Endothelial cell of umbilical vein (primary cell): ENCODE results near the gene GALNT3. TPM values are rescaled to one million over a fixed set of nuclear protein-coding genes. Genes with fewer than 3 reads are reported as not detected.

Experiments
- BruUV-seq: library from RNA; stranded (reverse); fragments of 400-500 nt; replicated peaks from 2 replicates; lab custom pipeline; 2021; lab: Mats Ljungman, UMichigan
- CTCF ChIA-PET: fragments of 300-600, 350-600 bp; sonication (Branson Sonifier 250); formaldehyde crosslinking; loops from one replicate; lab custom pipeline; 2021; ENCODE audit warnings: antibody characterized with exemption, inconsistent platforms; lab: Charles Lee
- POLR2A ChIA-PET: fragments of 300-600, 350-600 bp; sonication (Branson Sonifier 250); formaldehyde crosslinking; loops from one replicate; lab custom pipeline; 2021; ENCODE audit warnings: antibody characterized with exemption, inconsistent platforms; lab: Charles Lee
- DNase-seq: peaks from one replicate; pipeline ENCODE4 v3.0.0-alpha.2; 2011; ENCODE audit warnings: low read depth, low spot score
- FAIRE-seq: peaks from 2 replicates; lab custom pipeline; 2011; peaks lifted over from hg19 to GRCh38; lab: Jason Lieb, UNC
- H2AFZ ChIP-seq: 2 replicates; pipeline ENCODE4 v1.6.0; 2012; ENCODE audit warnings: low read depth, low read length, control low read depth, inconsistent platforms
- H3K27ac ChIP-seq: 2 replicates; pipeline ENCODE4 v1.5.1; 2011; ENCODE audit warnings: low read depth, mild to moderate bottlenecking, control low read depth, low read length, moderate library complexity; ENCODE audit not compliant: insufficient read depth
- H3K27me3 ChIP-seq, 2 experiments: 2 replicates each; pipeline versions ENCODE4 v1.6.0 to v1.6.1; 2011; ENCODE audit warnings: low read length in 2 of 2, mixed read lengths in 1 of 2; ENCODE audit not compliant: control insufficient read depth in 2 of 2, insufficient read depth in 2 of 2
- H3K36me3 ChIP-seq, 2 experiments: 2 replicates in 1 of 2; 3 replicates in 1 of 2; pipeline ENCODE4 v1.5.1; 2011; ENCODE audit warnings: low read length in 2 of 2, mild to moderate bottlenecking in 1 of 2, moderate library complexity in 1 of 2; ENCODE audit not compliant: control insufficient read depth in 2 of 2, insufficient read depth in 2 of 2; ENCODE audit errors: extremely low read depth in 1 of 2
- H3K4me1 ChIP-seq: 3 replicates; pipeline ENCODE4 v1.5.1; 2011; ENCODE audit warnings: mild to moderate bottlenecking, low read length; ENCODE audit not compliant: control insufficient read depth, insufficient read depth; ENCODE audit errors: extremely low read depth
- H3K4me2 ChIP-seq: 2 replicates; pipeline ENCODE4 v1.6.1; 2011; ENCODE audit warnings: low read length, control low read depth, mixed read lengths; ENCODE audit not compliant: insufficient read depth
- H3K4me3 ChIP-seq, 3 experiments: fragments of 200-600 bp in 1 of 3; sonication (generic), shearing (Covaris generic) in 1 of 3; replicated peaks in 1 of 3; 2 replicates each; pipeline ENCODE4 v1.5.1; 2011 to 2016; ENCODE audit warnings: control low read depth in 3 of 3, low read length in 3 of 3, mild to moderate bottlenecking in 2 of 3, inconsistent platforms in 1 of 3, low read depth in 1 of 3, moderate library complexity in 1 of 3; ENCODE audit not compliant: insufficient read depth in 1 of 3
- H3K79me2 ChIP-seq: 2 replicates; pipeline ENCODE4 v1.6.0; 2012; ENCODE audit warnings: low read length, inconsistent platforms; ENCODE audit not compliant: control insufficient read depth, insufficient read depth
- H3K9ac ChIP-seq: replicated peaks from 2 replicates; pipeline ENCODE3; 2011; ENCODE audit warnings: low read length, control low read depth; ENCODE audit not compliant: insufficient read depth; ENCODE audit errors: extremely low read depth
- H3K9me1 ChIP-seq: replicated peaks from 3 replicates; pipeline ENCODE4 v1.6.0; 2011; ENCODE audit warnings: mild to moderate bottlenecking, low read length; ENCODE audit not compliant: control insufficient read depth, insufficient read depth; ENCODE audit errors: extremely low read depth
- H3K9me3 ChIP-seq: replicated peaks from 2 replicates; pipeline ENCODE4 v1.5.1; 2012; ENCODE audit warnings: low read length, inconsistent platforms; ENCODE audit not compliant: control insufficient read depth, insufficient read depth
- H4K20me1 ChIP-seq: replicated peaks from 2 replicates; pipeline ENCODE3; 2011; ENCODE audit warnings: mild to moderate bottlenecking, low read length; ENCODE audit not compliant: control insufficient read depth, insufficient read depth; ENCODE audit errors: extremely low read depth
- CTCF ChIP-seq, 2 donors: IDR thresholded peaks; 1 replicate in 1 of 2; 2 replicates in 1 of 2; pipeline ENCODE4 v1.5.1; 2011; ENCODE audit warnings: low read length in 2 of 2, mild to moderate bottlenecking in 2 of 2, moderate library complexity in 2 of 2, control low read depth in 1 of 2, inconsistent platforms in 1 of 2, low read depth in 1 of 2; ENCODE audit not compliant: insufficient read depth in 1 of 2; ENCODE audit errors: extremely low read depth in 1 of 2
- EZH2 ChIP-seq: IDR thresholded peaks from 2 replicates; pipeline ENCODE4 v1.6.1; 2012; ENCODE audit warnings: borderline replicate concordance, low read depth, mild to moderate bottlenecking, moderate library complexity, low read length, inconsistent platforms; ENCODE audit not compliant: severe bottlenecking
- FOS ChIP-seq: IDR thresholded peaks from 2 replicates; pipeline ENCODE4 v1.6.1; 2011; ENCODE audit warnings: mild to moderate bottlenecking, low read length, moderate library complexity, borderline replicate concordance; ENCODE audit not compliant: insufficient read depth
- GATA2 ChIP-seq: IDR thresholded peaks from 2 replicates; pipeline ENCODE4 v1.7.0; 2011; ENCODE audit warnings: low read depth, mild to moderate bottlenecking, moderate library complexity, mixed read lengths, low read length; ENCODE audit not compliant: insufficient read length, insufficient read depth
- JUN ChIP-seq: IDR thresholded peaks from 2 replicates; pipeline ENCODE4 v1.6.1; 2011; ENCODE audit warnings: borderline replicate concordance, low read depth; ENCODE audit not compliant: insufficient read length, insufficient read depth
- MYC ChIP-seq: IDR thresholded peaks from one replicate; pipeline ENCODE4 v1.6.1; 2011; ENCODE audit warnings: mild to moderate bottlenecking, low read depth, low read length
- POLR2A ChIP-seq: IDR thresholded peaks from 2 replicates; pipeline ENCODE4 v1.6.1; 2012; ENCODE audit warnings: low read depth, mild to moderate bottlenecking, control low read depth, low read length
- POLR2AphosphoS5 ChIP-seq: IDR thresholded peaks from 2 replicates; pipeline ENCODE4 v1.6.1; 2012; ENCODE audit warnings: low read depth, mild to moderate bottlenecking, control low read depth, low read length, moderate library complexity; ENCODE audit not compliant: insufficient read depth
- dilution Hi-C: fragments of 300-500 bp; cut with MboI; formaldehyde crosslinking; loops from one replicate; pipeline ENCODE4 v1.15.0; 2019; ENCODE audit warnings: low sequenced_read_pairs; ENCODE audit not compliant: extremely low pct_ligation_motif_present
- intact Hi-C: fragments of 100-400 bp; cut with micrococcal nuclease; formaldehyde crosslinking; loops from one replicate; pipeline ENCODE4 v1.10.0; 2022
- polyA plus RNA-seq, 4 experiments: library from polyadenylated mRNA; depleted of rRNA in 3 of 4; stranded (reverse) in 3 of 4; unstranded in 1 of 4; fragments of >200 nt; gene quantifications; 2 replicates each; pipeline versions ENCODE4 v1.2.1 to v1.2.3, GENCODE V29; 2011 to 2012; ENCODE audit warnings: missing spikeins in 1 of 4
- total RNA-seq: library from RNA; stranded (reverse); gene quantifications from 2 replicates; pipeline ENCODE4 v1.2.3, GENCODE V29; 2021
- TF ChIP-seq, protein P1 (sequence below): IDR thresholded peaks from 2 replicates; pipeline ENCODE4 v1.6.1; 2011; ENCODE audit not compliant: insufficient read depth, insufficient read length

The GALNT3 gene
- total and polyA plus RNA-seq, 2 donors (not counting 3 experiments of a cell fraction or from before 2014, with no cell fraction given): 0.07 to 0.82 TPM

DNA sequence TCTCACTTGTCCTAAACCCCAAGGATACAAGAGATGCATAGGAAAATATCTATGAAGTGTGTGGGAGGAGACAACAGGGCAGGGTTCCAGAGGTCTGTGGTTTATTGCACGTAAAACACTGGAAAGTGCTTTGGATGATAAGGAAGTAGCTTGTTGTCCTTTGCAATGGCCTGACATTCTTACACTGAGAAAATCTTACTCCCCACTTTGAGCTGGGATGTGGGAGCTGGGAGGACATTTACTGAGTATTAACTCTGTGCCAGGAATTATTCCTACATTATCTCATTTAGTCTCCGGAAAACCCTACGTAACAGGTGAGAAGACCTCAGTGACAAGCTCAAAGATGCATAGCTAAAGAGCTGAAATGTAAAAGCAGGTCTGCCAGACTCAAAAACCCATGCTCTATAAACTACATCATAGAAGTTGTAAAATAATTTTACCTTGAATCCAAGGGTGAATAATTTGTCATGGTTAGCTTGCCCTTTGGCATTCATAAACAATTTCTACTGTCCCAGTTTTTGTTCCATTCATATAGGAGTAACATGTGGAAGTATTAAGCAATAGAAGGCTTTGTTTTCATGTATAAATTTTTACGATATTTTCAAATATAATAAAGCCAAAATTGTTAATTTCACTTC is 9.2 kb upstream of the GALNT3 start:
- H3K27ac ChIP-seq: no peak overlapping the region
- intact Hi-C loops: no loop called here
- dilution Hi-C loops: no loop called here
- no peak overlapping the region for H3K4me2 ChIP-seq
- POLR2A ChIA-PET: no interaction called here
- H3K36me3 ChIP-seq: no peaks in the 10 kb centered on the region
- H3K4me3 ChIP-seq: no peak overlapping the region
- CTCF ChIA-PET: interaction anchor here (1.2 kb wide), 1 partner anchor 71 kb away, joined by 3 read pairs; no protein-coding TSS in a partner anchor
- no peak for DNase-seq
- no peaks in the 10 kb centered on the region for H3K9me3 ChIP-seq
- no peak for FAIRE-seq
- H3K79me2 ChIP-seq: no peaks in the 10 kb centered on the region
- no peaks in the 10 kb centered on the region for H4K20me1 ChIP-seq
- H2AFZ ChIP-seq: no peak overlapping the region
- no peaks in the 10 kb centered on the region for H3K9me1 ChIP-seq
- no peak for TF ChIP-seq GATA2
- no TSS peak for BruUV-seq
- H3K27me3 ChIP-seq: peaks cover 0 to 2% of the 10 kb centered on the region in 2 experiments
- H3K9ac ChIP-seq: no peak overlapping the region
- H3K4me1 ChIP-seq: no peaks in the 10 kb centered on the region

DNA sequence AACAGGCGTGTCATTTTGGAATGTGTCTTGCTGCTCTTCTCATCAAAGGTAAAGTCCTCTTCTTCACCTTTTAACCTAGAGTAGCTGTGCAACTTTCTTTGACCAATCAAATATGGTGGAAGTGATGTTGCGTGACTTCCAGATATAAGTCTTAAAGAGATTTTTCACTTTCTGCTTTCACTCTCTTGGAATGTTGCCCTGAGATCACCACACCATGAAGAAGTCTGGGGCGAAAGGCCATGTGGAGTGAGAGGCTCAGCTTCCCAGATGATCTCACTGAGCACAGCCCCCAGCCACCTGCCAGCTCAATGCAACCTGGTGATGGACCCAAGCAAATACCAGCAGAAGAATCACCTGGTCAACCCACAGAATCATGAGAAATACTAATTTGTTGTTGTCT is 7.1 kb upstream of the GALNT3 start:
- Histone ChIP-seq H3K36me3 (no peaks in the 10 kb centered on the region), H3K9me3 (no peaks in the 10 kb centered on the region), H3K27me3 (peaks cover 0 to 10% of the 10 kb centered on the region in 2 experiments), H4K20me1 (no peaks in the 10 kb centered on the region), H3K4me1 (no peaks in the 10 kb centered on the region), H3K4me2 (no peak overlapping the region), H3K4me3 (no peak overlapping the region), H2AFZ (no peak overlapping the region), H3K9me1 (no peaks in the 10 kb centered on the region), H3K27ac (no peak overlapping the region), H3K79me2 (no peaks in the 10 kb centered on the region), H3K9ac (no peak overlapping the region)
- FAIRE-seq (no peak), DNase-seq (no peak)
- dilution Hi-C loops: no loop called here
- intact Hi-C loops: no loop called here
- CTCF ChIA-PET: no interaction called here
- POLR2A ChIA-PET: no interaction called here
- BruUV-seq: no TSS peak
- no peak for TF ChIP-seq JUN
- TF ChIP-seq FOS: no peak
- TF ChIP-seq GATA2: no peak
- TF ChIP-seq EZH2: no peak
- TF ChIP-seq, protein P1, sequence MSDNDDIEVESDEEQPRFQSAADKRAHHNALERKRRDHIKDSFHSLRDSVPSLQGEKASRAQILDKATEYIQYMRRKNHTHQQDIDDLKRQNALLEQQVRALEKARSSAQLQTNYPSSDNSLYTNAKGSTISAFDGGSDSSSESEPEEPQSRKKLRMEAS: no peak
- no peak for TF ChIP-seq POLR2A
- TF ChIP-seq POLR2AphosphoS5: no peak
- TF ChIP-seq CTCF (IDR thresholded peaks at IDR 0.05; ENCODE audit: extremely low read depth in 1 of 2, insufficient read depth in 1 of 2, low read depth in 1 of 2, low read length in 2 of 2): no peak
- TF ChIP-seq MYC: no peak
